Right kidney (tissue), 1 donor: Measurements from ENCODE around the gene EFCAB11.

ENCODE experiments used
- DNase-seq: peaks from one replicate; pipeline ENCODE4 v3.0.0-alpha.2; 2016

Gene EFCAB11

DNA sequence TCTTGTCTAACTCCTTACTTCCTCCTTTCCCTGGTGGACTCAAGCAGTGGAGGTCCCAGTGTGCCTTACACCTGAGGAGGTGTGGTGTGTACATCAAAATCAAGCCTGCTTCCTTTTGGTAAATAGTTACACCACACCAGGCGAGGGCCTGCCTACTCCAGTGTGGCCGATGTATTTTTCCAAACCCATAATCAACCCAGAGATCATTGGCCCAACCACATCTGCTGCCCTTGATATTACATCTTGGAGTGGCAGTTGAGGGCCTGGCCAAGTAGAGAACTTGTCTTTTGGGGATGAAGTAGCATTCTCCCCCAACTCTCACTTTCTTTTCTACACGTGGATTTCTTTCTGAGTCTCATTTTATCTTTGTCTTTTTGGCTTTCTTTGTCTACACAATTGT is 187.4 kb downstream of the EFCAB11 start:
- DNase-seq, result no peak

DNA sequence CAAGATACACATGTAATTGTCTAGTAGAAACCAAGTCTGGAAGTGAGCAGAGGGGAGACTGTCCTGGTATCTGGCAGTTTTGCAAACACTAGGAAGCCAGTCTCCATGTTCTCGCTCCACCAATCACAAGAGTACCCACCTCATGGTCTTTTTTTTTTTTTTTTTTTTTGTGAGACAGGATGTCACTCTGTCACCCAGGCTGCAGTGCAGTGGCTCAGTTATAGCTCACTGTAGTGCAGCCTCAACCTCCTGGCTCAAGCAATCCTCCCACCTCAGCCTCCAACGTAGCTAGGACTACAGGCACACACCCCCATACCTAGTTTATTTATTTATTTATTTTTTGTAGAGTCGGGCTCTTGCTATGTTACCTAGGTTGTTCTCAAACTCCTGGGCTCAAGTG is 189.2 kb downstream of the EFCAB11 start:
- DNase-seq, result no peak

- DNase-seq, result no peak
These were observed 194.4 kb downstream of the EFCAB11 start for GRCh38 chr14:89760086-89760485.

DNA sequence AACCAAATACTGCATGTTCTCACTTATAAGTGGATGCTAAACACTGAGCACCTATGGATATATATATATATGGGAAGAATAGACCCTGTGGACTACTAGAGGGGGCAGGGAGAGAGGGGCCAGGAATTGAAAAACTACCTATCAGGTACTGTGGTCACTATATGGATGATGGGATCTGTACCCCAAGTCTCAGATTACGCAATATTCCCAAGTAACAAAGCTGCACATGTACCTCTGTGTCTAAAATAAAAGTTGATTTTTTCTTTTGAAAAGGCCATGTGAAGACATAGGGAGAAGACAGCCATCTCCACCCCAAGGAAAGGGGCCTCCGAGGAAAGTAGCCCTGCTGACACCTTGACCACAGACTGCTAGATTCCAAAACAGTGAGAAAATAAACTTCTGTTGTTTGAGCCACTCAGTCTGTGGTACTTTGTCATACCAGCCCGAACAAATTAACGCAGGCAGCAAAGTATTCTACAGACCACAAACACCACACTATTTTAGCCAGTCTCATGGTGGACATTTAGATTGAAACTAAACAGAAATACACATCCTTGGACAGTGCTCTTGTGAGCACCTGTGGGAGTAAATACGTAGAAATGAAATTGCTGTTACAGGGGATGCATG is 197.1 kb downstream of the EFCAB11 start:
- no peak for DNase-seq

DNA sequence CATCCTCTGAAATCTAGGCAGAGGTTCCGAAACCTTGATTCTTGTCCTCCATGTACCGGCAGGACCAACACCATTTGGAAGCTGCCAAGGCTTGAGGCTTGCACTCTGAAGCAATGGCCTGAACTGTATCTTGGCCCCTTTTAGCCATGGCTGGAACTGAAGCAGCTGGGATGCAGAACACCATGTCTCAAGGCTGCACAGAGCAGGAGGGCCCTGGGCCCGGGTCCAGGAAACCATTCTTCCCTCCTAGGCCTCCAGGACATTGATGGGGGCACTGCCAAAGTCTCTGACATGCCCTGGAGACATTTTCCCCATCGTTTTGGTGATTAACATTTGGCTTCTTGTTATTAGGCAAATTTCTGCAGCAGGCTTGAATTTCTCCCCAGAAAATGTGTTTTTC is 198.7 kb downstream of the EFCAB11 start:
- DNase-seq, result no peak

GRCh38 chr14:89753828-89754412 is 200.6 kb downstream of the EFCAB11 start:
- no peak for DNase-seq

- no peak for DNase-seq
These were observed 203.6 kb downstream of the EFCAB11 start for GRCh38 chr14:89750908-89751392.

- no peak for DNase-seq
These were observed 204.2 kb downstream of the EFCAB11 start for GRCh38 chr14:89750281-89750755.

GRCh38 chr14:89748004-89748403 is 206.5 kb downstream of the EFCAB11 start:
- DNase-seq, result no peak

DNA sequence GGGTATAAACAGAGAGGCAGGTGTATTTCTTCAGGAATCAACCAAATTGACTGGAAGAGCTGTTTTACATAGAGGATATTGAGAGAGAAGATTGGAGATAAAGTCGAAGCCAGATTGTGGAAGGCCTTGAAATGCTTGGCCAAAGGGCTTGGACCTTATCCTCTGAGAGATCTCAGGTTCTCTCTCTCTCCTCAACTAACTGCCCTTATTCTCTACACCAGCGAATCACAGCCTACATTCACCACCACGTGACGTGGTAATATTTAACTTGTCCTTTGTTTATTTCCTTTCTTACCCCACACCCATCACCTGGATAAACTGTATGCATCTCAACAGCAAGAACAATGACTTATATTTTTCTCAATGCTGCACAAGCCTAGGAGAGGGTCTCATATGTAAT is 207.4 kb downstream of the EFCAB11 start:
- DNase-seq, result no peak

DNA sequence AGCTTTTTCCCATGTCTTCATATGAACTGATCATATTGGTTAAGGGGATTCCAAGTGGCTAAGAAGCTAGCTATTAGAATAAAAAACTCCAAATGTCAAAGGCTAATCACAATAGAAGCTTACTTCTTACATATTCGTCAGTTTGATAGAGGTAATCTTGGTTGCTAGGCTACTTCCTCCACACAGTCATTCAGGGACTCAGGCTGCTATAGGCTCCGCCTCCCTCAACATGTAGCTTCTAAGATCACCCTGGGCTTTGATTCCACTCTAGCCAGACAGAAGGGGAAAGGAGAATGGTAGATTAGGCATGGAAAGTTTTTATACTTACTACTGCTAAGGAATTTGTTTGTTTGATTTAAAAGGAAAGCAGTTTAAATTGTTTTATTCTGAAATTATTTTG is 207.9 kb downstream of the EFCAB11 start:
- DNase-seq, result no peak

- DNase-seq, result no peak
These were observed 208.4 kb downstream of the EFCAB11 start for GRCh38 chr14:89746135-89746534.
